SJSA1 (cell line): ENCODE data around the gene FIZ1. TPM values are rescaled to one million over a fixed set of nuclear protein-coding genes. Genes with fewer than 3 reads are reported as not detected.
A peak's percentile ranks its signal among the peaks of the same experiment; 100 is the strongest.

ENCODE experiments used
- DNase-seq, 2 experiments: peaks; one replicate each; pipeline ENCODE4 v3.0.0-alpha.2; 2015 to 2020; ENCODE audit warnings: low spot score in 2 of 2, low read depth in 1 of 2
- H3K27ac ChIP-seq: fragments of 250-450 bp; sonication (Bioruptor Pico); 2 replicates; pipeline ENCODE4 v1.5.1; 2020; ENCODE audit warnings: mild to moderate bottlenecking, moderate library complexity
- H3K27me3 ChIP-seq: fragments of 250-450 bp; sonication (Bioruptor Pico); replicated peaks from 2 replicates; pipeline ENCODE4 v1.5.1; 2020; ENCODE audit warnings: mild to moderate bottlenecking, moderate library complexity
- H3K36me3 ChIP-seq: fragments of 250-450 bp; sonication (Bioruptor Pico); 2 replicates; pipeline ENCODE4 v1.5.1; 2020; ENCODE audit warnings: mild to moderate bottlenecking
- H3K4me1 ChIP-seq: fragments of 250-450 bp; sonication (Bioruptor Pico); replicated peaks from 2 replicates; pipeline ENCODE4 v1.6.1; 2021; ENCODE audit warnings: mild to moderate bottlenecking
- H3K4me3 ChIP-seq: fragments of 250-450 bp; sonication (Bioruptor Pico); 2 replicates; pipeline ENCODE4 v1.5.1; 2020; ENCODE audit warnings: mild to moderate bottlenecking
- H3K9me3 ChIP-seq: fragments of 250-450 bp; sonication (Bioruptor Pico); replicated peaks from 2 replicates; pipeline ENCODE4 v1.5.1; 2020; ENCODE audit warnings: mild to moderate bottlenecking
- total RNA-seq: library from RNA; depleted of rRNA; stranded (reverse); fragments of >200 nt; shearing (Covaris generic); gene quantifications from 2 replicates; pipeline ENCODE4 v1.2.3, GENCODE V29; 2014

The FIZ1 gene
- total RNA-seq, 1 experiment from 2014 or later, result 5.4 TPM

DNA sequence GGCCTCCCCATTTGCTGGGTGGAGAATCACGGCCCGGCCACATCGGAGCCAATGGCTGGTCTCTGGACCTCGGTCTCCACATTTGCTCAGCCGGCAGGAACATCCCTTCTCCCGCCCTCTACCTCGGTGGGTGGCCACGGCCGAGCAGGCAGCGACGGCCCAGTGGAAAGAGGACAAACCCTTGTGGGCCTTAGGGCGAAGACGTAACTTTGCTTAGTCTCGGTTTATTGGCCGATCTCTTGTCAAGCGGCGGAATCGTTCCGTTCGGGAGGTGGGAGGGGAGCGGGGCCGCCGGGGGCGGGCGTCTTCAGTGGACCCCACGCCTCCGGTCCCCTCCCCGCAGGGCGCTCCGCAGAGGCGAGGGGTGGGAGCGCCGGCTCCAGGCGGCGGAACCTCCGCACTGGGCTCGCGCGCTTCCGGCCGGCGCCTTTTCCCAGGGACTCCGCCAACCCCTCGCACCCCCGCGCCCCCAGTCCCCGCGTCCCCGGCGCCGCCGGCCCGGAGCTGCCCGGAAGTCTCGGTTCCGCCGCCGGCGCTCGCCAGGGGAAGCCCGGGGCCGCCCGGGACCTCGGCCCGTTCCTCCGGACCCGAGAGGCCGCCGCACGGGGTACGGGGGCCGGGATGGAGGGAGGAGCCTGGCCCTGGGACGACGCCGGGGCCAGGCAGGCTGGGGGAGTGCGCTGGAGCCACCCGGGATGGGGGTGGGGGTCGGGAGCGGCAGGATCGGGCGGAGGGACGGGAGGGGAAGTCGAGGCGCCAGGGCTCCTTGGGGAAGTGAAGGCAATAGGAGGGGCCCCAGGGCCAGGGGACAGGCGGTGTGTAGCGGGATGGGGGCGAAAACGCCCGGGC is 41.5 kb upstream of the FIZ1 start, which contains the start of gene ZNF580:
TSS of gene ZNF580 (plus strand) at position 426 of the 849 bp plus-strand sequence. CDS start 1,507 bp downstream, outside the sequence.
- DNase-seq, result peak; percentile 78 to 88
- peak within 1 kb of the TSS; percentile 73 for H3K27ac ChIP-seq
- H3K4me3 ChIP-seq, result peak within 1 kb of the TSS; percentile 63
- peaks cover 43% of the 10 kb centered on the region for H3K4me1 ChIP-seq
- peaks cover 39% of the 10 kb centered on the region for H3K36me3 ChIP-seq
- no peaks in the 10 kb centered on the region for H3K27me3 ChIP-seq
- H3K9me3 ChIP-seq, result no peaks in the 10 kb centered on the region

- H3K27ac ChIP-seq, result peak overlapping the region; percentile 73
- H3K4me1 ChIP-seq, result peaks cover 47% of the 10 kb centered on the region
- no peaks in the 10 kb centered on the region for H3K27me3 ChIP-seq
- no peaks in the 10 kb centered on the region for H3K9me3 ChIP-seq
- H3K36me3 ChIP-seq, result peaks cover 33% of the 10 kb centered on the region
- peak overlapping the region; percentile 63 for H3K4me3 ChIP-seq
- no peak for DNase-seq
Observed at GRCh38 chr19:55640043-55640576, 40.8 kb upstream of the FIZ1 start.

DNA sequence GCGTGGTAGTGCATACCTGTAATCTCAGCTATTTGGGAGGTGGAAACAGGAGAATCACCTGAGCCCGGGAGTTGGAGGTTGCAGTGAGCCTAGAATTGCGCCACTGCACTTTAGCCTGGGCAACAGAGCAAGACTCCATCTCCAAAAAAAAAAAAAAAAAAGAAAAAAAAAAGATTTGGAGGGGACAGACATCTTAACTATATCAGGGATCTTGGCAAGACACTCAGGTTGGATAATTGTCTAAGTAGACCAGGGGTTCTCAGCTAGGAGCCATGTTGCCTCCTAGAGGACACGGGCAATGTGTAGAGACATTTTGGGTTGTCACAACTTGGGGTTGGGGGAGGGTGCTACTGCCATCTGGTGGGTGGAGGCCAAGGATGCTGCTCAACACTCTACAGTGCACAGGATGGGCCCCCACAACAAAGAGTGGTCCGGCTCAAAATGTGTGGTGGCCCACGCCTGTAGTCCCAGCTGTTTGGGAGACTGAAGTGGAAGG is 39.6 kb upstream of the FIZ1 start:
- no peaks in the 10 kb centered on the region for H3K27me3 ChIP-seq
- H3K4me1 ChIP-seq, result peaks cover 40% of the 10 kb centered on the region
- DNase-seq, result no peak
- H3K36me3 ChIP-seq, result peaks cover 30% of the 10 kb centered on the region
- no peaks in the 10 kb centered on the region for H3K9me3 ChIP-seq
- no peak overlapping the region; the same call in 1 of the 2 replicates for H3K4me3 ChIP-seq
- no peak overlapping the region for H3K27ac ChIP-seq

- peaks cover 31% of the 10 kb centered on the region for H3K4me1 ChIP-seq
- peaks cover 20% of the 10 kb centered on the region for H3K36me3 ChIP-seq
- no peaks in the 10 kb centered on the region for H3K9me3 ChIP-seq
- H3K27ac ChIP-seq, result no peak overlapping the region
- H3K27me3 ChIP-seq, result no peaks in the 10 kb centered on the region
- no peak overlapping the region for H3K4me3 ChIP-seq
- DNase-seq, result no peak
Observed at GRCh38 chr19:55637534-55637933, 38.2 kb upstream of the FIZ1 start.

DNA sequence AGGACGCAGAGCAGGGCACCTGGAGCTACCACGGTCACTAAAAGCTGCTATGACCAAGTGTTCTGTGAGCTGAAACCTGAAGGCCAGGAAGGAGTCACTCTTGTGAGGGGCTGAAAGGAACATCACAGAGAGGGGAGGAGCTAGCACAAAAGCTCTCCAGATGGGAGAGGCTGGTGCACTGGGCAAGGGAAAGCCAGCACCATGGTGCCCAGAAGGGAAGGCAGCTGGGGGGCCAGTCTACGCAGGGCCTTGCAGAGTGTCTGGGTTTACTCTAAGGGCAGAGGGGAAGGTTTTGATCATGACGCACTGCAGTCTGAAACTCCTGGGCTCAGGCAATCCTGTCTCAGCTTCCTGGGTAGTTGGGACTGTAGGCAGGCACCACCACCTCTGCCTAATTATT is 37.4 kb upstream of the FIZ1 start:
- peaks cover 25% of the 10 kb centered on the region for H3K4me1 ChIP-seq
- H3K27me3 ChIP-seq, result no peaks in the 10 kb centered on the region
- DNase-seq, result no peak
- H3K27ac ChIP-seq, result no peak overlapping the region
- H3K4me3 ChIP-seq, result no peak overlapping the region
- no peaks in the 10 kb centered on the region for H3K9me3 ChIP-seq
- H3K36me3 ChIP-seq, result peaks cover 20% of the 10 kb centered on the region

DNA sequence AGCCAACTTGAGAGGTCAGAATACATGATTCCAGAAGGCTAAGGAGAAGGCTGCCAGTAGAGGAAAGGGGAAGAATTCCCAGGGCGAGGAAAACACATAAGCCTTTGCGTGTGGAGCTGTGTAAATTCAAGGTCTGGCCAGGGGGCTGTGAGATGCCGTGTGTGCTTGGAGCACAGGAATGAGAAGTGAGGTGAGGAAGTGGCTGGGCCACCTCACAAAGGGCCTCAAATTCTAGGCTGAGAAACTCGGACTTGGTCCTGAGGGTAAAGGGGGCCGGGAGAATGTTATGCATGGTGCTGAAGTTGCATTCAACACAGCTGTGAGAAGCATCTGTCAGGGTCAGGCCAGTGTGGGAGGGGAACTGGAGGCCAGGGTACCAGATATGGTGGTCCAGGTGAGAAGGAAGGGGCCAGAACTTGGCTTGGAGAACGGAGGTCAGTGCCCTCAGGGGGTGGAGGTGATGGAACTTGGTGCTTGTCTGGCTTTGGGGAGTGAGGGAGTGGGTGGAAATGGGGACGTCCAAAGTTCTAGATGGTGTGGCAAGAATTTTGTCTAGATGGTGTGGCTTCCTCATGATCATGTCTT is 36.6 kb upstream of the FIZ1 start:
- Histone ChIP-seq H3K27ac (0 out of 2 replicates have a peak overlapping the region, but pooled peaks have one; percentile 87), H3K36me3 (peaks cover 20% of the 10 kb centered on the region), H3K27me3 (no peaks in the 10 kb centered on the region), H3K4me3 (peak overlapping the region; percentile 85), H3K4me1 (peaks cover 25% of the 10 kb centered on the region), H3K9me3 (no peaks in the 10 kb centered on the region)
- DNase-seq, result no peak

DNA sequence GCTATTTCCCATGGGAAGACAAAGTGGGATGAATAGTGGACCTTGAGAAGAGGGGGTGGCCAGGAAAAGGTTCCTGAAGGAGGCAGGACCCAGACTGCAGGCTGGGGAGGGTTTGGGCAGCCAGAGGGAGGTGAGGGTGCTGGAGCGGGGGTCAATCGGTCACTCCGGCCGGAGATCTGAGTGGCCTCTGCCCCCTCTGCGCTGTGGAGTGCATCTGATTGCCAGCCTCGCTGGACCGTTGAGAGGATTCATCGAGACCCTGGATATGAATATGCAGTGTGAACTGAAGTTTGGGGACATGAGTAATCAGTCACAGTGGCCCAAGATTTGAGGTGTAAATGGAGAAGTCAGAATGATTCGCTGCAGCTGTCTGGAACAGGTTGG is 36.0 kb upstream of the FIZ1 start:
- no peak for DNase-seq
- Histone ChIP-seq H3K36me3 (peaks cover 20% of the 10 kb centered on the region), H3K4me3 (peak overlapping the region; percentile 85), H3K4me1 (peaks cover 22% of the 10 kb centered on the region), H3K9me3 (no peaks in the 10 kb centered on the region), H3K27ac (peak overlapping the region; percentile 87), H3K27me3 (no peaks in the 10 kb centered on the region)

DNA sequence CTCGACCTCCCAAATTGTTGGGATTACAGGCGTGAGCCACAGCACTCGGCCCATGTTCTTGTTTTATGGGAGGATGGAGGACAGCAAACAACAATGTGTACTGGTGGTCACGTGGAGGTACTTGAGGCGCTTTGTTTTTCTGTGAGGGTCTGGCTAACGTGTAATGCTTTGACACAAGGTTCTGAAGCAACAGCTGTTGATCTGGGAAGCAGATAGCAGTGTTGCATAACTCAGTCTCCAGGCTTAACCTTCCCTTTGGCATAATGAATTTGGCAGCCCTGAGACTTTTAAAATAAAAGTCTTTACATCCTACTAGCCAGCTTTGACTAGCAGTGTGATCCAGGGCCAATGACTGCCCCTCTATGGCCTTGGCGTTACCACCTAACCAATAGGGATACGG is 34.5 kb upstream of the FIZ1 start:
- Histone ChIP-seq H3K36me3 (peaks cover 14% of the 10 kb centered on the region), H3K4me3 (no peak overlapping the region), H3K9me3 (no peaks in the 10 kb centered on the region), H3K27me3 (no peaks in the 10 kb centered on the region), H3K27ac (no peak overlapping the region), H3K4me1 (peaks cover 11% of the 10 kb centered on the region)
- no peak for DNase-seq

- no peaks in the 10 kb centered on the region for H3K9me3 ChIP-seq
- DNase-seq, result peak; percentile 86 to 93
- no peak overlapping the region for H3K4me3 ChIP-seq
- peaks cover 11% of the 10 kb centered on the region for H3K4me1 ChIP-seq
- no peak overlapping the region for H3K27ac ChIP-seq
- peaks cover 5% of the 10 kb centered on the region for H3K36me3 ChIP-seq
- no peaks in the 10 kb centered on the region for H3K27me3 ChIP-seq
Observed at GRCh38 chr19:55632463-55632834, 33.1 kb upstream of the FIZ1 start.

DNA sequence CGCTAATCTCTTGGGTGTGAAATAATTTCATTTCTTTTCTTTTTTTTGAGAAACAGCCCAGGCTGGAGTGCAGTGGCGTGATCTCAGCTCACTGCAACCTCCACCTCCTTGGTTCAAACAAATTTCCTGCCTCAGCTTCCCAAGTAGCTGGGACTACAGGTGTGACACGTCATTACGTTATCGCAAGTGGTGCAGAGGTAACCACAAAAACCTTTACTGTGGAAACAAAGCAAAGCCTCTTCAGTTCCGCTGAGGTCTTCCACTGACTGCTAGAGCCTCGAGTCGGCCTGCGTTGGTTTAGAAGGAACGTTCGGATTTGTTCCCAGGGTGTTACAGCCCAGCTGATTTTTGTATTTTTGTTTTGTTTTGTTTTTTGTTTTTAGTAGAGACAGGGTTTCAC is 27.0 kb upstream of the FIZ1 start:
- H3K4me1 ChIP-seq, result 0 out of 2 replicates have a peak, but pooled peaks cover 9% of the 10 kb centered on the region
- DNase-seq, result no peak
- no peaks in the 10 kb centered on the region for H3K9me3 ChIP-seq
- H3K36me3 ChIP-seq, result peaks cover 10% of the 10 kb centered on the region
- no peaks in the 10 kb centered on the region for H3K27me3 ChIP-seq
- H3K27ac ChIP-seq, result no peak overlapping the region
- H3K4me3 ChIP-seq, result no peak overlapping the region

DNA sequence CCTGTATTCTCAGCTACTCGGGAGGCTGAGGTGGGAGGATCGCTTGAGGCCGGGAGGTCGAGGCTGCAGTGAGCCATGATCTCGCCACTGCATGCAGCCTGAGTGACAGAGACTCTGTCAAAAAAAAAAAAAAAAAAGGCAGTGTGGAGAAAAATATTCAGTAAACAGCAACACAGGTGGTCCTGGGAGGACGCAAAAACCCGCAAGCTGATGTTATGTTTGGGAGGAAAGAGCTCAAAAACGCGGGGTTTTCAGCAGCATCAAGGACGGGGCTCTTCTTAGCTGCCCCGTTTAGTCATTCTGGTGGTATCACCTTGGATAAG is 25.6 kb upstream of the FIZ1 start:
- Histone ChIP-seq H3K4me3 (peak overlapping the region; percentile 55), H3K27ac (no peak overlapping the region), H3K4me1 (0 out of 2 replicates have a peak, but pooled peaks cover 9% of the 10 kb centered on the region), H3K27me3 (no peaks in the 10 kb centered on the region), H3K9me3 (no peaks in the 10 kb centered on the region), H3K36me3 (peaks cover 20% of the 10 kb centered on the region)
- no peak for DNase-seq

DNA sequence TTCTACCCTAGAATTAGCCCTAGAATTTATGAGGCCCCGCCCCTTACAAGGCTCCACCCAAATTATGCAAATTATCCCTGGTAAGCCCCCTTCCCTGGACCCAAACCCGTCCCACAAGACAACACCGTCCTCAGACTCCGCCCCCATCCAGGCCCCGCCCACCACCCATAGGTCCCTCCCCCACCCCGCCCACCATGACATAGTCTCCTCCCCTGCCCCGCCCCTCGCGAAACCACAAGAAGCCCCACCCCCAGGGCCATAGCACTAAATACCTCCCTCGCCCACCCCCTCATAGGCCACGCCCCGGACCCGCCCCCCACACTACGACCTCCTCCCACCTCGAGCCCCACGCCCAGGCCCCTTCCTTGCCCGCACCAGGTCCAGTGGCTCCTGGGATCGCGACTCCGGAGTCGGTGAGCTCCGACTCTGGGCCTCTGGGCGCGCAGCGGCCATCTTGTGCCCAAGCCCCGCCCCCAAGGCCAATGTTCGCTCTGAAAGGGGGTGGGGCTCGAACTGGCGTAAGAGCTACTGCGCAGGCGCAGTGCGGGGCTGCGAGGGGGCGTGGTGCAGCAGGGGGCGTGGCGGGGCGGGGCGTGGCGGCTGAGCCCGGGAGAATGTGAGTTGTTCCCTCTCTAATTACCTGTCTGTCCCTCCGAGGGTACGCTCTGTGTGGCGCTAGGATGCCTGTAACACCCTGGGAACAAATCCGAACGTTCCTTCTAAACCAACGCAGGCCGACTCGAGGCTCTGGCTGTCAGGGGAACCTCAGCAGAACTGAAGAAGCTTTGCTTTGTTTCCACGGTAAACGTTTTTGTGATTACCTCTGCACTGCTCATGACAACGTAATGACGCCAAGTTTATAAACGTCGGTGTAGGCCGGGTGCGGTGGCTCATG is 25.0 kb upstream of the FIZ1 start, which contains the start of gene ZNF784:
TSS of gene ZNF784 (minus strand) at position 458 of the 895 bp plus-strand sequence. CDS start at position 453, 5 bp downstream.
- DNase-seq, result peak; percentile 85 to 91
- Histone ChIP-seq H3K9me3 (no peaks in the 10 kb centered on the region), H3K27ac (peak within 1 kb of the TSS; percentile 78), H3K4me1 (0 out of 2 replicates have a peak, but pooled peaks cover 9% of the 10 kb centered on the region), H3K4me3 (peak within 1 kb of the TSS; percentile 55), H3K27me3 (no peaks in the 10 kb centered on the region), H3K36me3 (peaks cover 20% of the 10 kb centered on the region)

DNA sequence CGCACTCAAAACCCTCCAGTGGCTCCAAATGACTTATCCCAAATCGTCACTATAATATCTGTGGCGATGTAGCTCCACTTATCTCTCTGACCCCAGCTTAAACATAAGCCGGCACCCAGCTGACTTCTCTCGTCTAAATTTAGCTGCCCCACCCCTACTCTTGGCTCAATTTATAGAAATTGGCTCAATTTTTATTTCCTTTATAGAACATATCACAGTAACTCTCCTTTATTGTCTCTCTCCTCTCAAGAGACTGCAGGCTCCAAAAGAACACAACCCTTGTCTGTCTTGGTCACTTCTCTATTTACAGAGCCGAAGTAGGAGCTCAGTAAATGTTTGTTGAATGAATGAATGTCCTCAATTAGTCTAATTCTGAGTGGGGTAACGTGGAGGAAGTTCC is 24.2 kb upstream of the FIZ1 start:
- Histone ChIP-seq H3K36me3 (peaks cover 20% of the 10 kb centered on the region), H3K4me1 (0 out of 2 replicates have a peak, but pooled peaks cover 9% of the 10 kb centered on the region), H3K27me3 (no peaks in the 10 kb centered on the region), H3K4me3 (peak overlapping the region; percentile 55), H3K9me3 (no peaks in the 10 kb centered on the region), H3K27ac (no peak overlapping the region)
- DNase-seq, result no peak
